ENCODE results near the gene MKNK1. TPM values are rescaled to one million over a fixed set of nuclear protein-coding genes. Genes with fewer than 3 reads are reported as not detected.

The MKNK1 gene
- total RNA-seq, 2 donors from 2014 or later: 19.9 to 28.5 TPM

DNA sequence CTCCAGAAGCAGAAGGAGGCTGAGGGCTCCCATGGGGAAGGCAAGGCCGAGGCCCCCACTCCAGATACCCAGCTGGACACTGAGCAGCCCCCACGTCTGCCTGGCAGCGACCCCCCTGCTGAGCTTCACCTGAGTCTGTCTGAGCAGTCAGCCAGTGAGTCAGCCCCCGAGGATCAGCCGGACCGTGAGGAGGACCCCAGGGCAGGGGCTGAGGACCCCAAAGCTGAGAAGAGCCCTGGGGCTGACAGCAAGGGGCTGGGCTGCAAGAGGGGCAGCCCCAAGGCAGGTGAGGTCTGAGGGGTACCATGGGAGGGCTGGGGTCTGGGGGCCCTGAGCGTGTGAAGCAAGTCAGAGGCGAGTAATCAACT lies 93.1 kb downstream of the MKNK1 start:
- H3K36me3 Mint-ChIP-seq (ENCODE audit: low read depth): no peaks in the 10 kb centered on the region
- H3K4me1 Mint-ChIP-seq: peaks cover 36% of the 10 kb centered on the region

DNA sequence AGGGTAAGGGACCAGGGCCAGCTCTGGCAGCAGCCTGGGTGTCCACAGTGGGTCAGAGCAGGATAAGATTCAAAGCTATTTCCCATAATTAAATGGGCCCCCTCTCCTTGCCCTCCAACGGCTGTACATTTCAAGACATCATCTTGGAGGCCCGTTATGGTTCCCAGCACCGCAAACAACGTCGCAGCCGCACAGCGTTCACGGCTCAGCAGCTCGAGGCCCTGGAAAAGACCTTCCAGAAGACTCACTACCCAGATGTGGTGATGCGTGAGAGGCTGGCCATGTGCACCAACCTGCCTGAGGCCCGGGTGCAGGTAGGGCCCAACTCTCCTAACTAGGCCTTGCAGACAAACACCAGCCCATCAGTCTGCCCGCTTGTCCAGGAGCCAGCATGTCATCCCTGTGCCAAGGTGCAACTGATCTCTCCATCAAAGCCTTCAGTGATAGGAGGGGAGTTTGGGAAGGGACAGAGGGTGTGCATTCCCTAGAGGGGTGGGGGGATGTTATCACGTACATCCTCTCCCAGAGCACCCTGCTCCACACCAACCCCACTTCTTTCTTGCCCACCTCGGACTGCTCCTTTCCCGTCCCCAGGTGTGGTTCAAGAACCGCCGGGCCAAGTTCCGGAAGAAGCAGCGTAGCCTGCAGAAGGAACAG lies 93.6 kb downstream of the MKNK1 start:
- H3K9ac ChIP-seq (ENCODE audit: extremely low read depth, low read length, poor library complexity, severe bottlenecking): no peak overlapping the region
- H3K4me3 Mint-ChIP-seq: no peak overlapping the region

More for the DNA sequence above, 93.1 kb downstream of the MKNK1 start:
- Mint-ChIP-seq H3K27ac (no peak overlapping the region), H3K27me3 (ENCODE audit: insufficient read depth) (peaks cover 73% of the 10 kb centered on the region), H3K4me3 (no peak overlapping the region), H3K9me3 (no peaks in the 10 kb centered on the region)
- H3K4me1 ChIP-seq (ENCODE audit: control insufficient read depth, insufficient read depth, low read length): peaks cover 2% of the 10 kb centered on the region
- H3K9ac ChIP-seq (ENCODE audit: extremely low read depth, low read length, poor library complexity, severe bottlenecking): no peak overlapping the region
- TF ChIP-seq, protein P1, sequence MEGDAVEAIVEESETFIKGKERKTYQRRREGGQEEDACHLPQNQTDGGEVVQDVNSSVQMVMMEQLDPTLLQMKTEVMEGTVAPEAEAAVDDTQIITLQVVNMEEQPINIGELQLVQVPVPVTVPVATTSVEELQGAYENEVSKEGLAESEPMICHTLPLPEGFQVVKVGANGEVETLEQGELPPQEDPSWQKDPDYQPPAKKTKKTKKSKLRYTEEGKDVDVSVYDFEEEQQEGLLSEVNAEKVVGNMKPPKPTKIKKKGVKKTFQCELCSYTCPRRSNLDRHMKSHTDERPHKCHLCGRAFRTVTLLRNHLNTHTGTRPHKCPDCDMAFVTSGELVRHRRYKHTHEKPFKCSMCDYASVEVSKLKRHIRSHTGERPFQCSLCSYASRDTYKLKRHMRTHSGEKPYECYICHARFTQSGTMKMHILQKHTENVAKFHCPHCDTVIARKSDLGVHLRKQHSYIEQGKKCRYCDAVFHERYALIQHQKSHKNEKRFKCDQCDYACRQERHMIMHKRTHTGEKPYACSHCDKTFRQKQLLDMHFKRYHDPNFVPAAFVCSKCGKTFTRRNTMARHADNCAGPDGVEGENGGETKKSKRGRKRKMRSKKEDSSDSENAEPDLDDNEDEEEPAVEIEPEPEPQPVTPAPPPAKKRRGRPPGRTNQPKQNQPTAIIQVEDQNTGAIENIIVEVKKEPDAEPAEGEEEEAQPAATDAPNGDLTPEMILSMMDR (conservative IDR thresholded peaks at IDR 0.05): no peak
- peaks cover 23% of the 10 kb centered on the region for H3K27me3 ChIP-seq (ENCODE audit: control insufficient read depth, insufficient read depth, low read length, poor library complexity, severe bottlenecking)
- H3K9me3 ChIP-seq (ENCODE audit: control insufficient read depth, low read length): no peaks in the 10 kb centered on the region
- H3K36me3 ChIP-seq (ENCODE audit: control insufficient read depth, insufficient read depth, low read length): no peaks in the 10 kb centered on the region
- 77 to 78% methylated on average over 6 to 8 of the region's 8 CpGs for WGBS, 2 experiments (ENCODE audit: insufficient coverage in 1 of 2, insufficient read length in 1 of 2)
- no peak overlapping the region for H3K27ac ChIP-seq (ENCODE audit: low read depth, low read length)
- H3K4me3 ChIP-seq (ENCODE audit: low read length): no peak overlapping the region
- DNase-seq: peak; percentile 40

DNA sequence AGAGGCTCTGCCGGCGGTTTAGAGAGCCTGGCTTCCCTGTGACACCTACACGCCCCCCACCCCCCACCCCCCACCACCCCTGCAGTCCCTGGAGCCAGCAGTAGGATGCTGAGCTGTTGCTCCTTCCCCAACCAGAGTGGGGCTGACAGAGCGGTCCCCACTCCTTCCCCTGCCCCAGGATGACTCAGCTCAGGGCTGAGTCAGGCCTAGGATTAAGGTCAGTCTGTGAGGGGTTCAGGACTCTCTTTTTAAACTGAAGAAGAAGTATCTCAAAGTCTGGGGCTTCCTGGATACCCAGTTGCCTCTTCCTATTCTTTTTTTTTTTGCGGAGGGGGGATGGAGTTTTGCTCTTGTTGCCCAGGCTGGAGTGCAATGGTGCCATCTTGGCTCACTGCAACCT lies 95.3 kb downstream of the MKNK1 start:
- H3K27me3 ChIP-seq (ENCODE audit: control insufficient read depth, insufficient read depth, low read length, poor library complexity, severe bottlenecking): peaks cover 16% of the 10 kb centered on the region
- no peaks in the 10 kb centered on the region for H3K36me3 Mint-ChIP-seq (ENCODE audit: low read depth)
- H3K36me3 ChIP-seq (ENCODE audit: control insufficient read depth, insufficient read depth, low read length): no peaks in the 10 kb centered on the region
- no peak overlapping the region for H3K27ac ChIP-seq (ENCODE audit: low read depth, low read length)
- H3K9ac ChIP-seq (ENCODE audit: extremely low read depth, low read length, poor library complexity, severe bottlenecking): no peak overlapping the region
- WGBS, 2 experiments (ENCODE audit: insufficient coverage in 1 of 2, insufficient read length in 1 of 2): 78% methylated on average over 5 of the region's 5 CpGs; no CpG with 5 or more reads in 1 of the 2 experiments
- no peaks in the 10 kb centered on the region for H3K9me3 Mint-ChIP-seq
- H3K4me1 Mint-ChIP-seq: peaks cover 31% of the 10 kb centered on the region
- H3K27me3 Mint-ChIP-seq (ENCODE audit: insufficient read depth): peaks cover 57% of the 10 kb centered on the region
- DNase-seq: peak; percentile 49
- no peak overlapping the region for H3K4me3 Mint-ChIP-seq
- TF ChIP-seq, protein P1 (conservative IDR thresholded peaks at IDR 0.05): no peak
- H3K9me3 ChIP-seq (ENCODE audit: control insufficient read depth, low read length): no peaks in the 10 kb centered on the region
- H3K4me3 ChIP-seq (ENCODE audit: low read length): no peak overlapping the region
- H3K27ac Mint-ChIP-seq: no peak overlapping the region
- no peaks in the 10 kb centered on the region for H3K4me1 ChIP-seq (ENCODE audit: control insufficient read depth, insufficient read depth, low read length)

More for the DNA sequence above, 93.6 kb downstream of the MKNK1 start:
- no peaks in the 10 kb centered on the region for H3K36me3 ChIP-seq (ENCODE audit: control insufficient read depth, insufficient read depth, low read length)
- Mint-ChIP-seq H3K27me3 (ENCODE audit: insufficient read depth) (peaks cover 68% of the 10 kb centered on the region), H3K9me3 (no peaks in the 10 kb centered on the region), H3K27ac (no peak overlapping the region), H3K4me1 (peaks cover 31% of the 10 kb centered on the region), H3K36me3 (ENCODE audit: low read depth) (no peaks in the 10 kb centered on the region)
- 95 to 99% methylated on average over 16 to 18 of the region's 19 CpGs for WGBS, 2 experiments (ENCODE audit: insufficient coverage in 1 of 2, insufficient read length in 1 of 2)
- no peaks in the 10 kb centered on the region for H3K9me3 ChIP-seq (ENCODE audit: control insufficient read depth, low read length)
- peak; percentile 29 for DNase-seq
- H3K27ac ChIP-seq (ENCODE audit: low read depth, low read length): no peak overlapping the region
- no peak overlapping the region for H3K4me3 ChIP-seq (ENCODE audit: low read length)
- TF ChIP-seq, protein P1 (conservative IDR thresholded peaks at IDR 0.05): no peak
- peaks cover 23% of the 10 kb centered on the region for H3K27me3 ChIP-seq (ENCODE audit: control insufficient read depth, insufficient read depth, low read length, poor library complexity, severe bottlenecking)
- no peaks in the 10 kb centered on the region for H3K4me1 ChIP-seq (ENCODE audit: control insufficient read depth, insufficient read depth, low read length)

Other genes starting within 250 kb of the MKNK1 start
- gene FAAH, start 210.0 kb downstream of the MKNK1 start, total RNA-seq: 10 to 100 TPM; 27.1 to 56.6 TPM
- gene DMBX1, start 114.4 kb downstream of the MKNK1 start, total RNA-seq: 10 to 100 TPM in 1 of 2 donors, 1 to 10 TPM in 1; 5.7 to 16.6 TPM
- not detected for gene KNCN, start 52.6 kb downstream of the MKNK1 start, total RNA-seq
- gene MOB3C, start 12.5 kb upstream of the MKNK1 start, total RNA-seq: 1 to 10 TPM; 1.7 to 2.3 TPM
- gene ATPAF1, start 64.1 kb upstream of the MKNK1 start, total RNA-seq: 10 to 100 TPM; 56.1 to 84.2 TPM
- gene TEX38, start 67.6 kb upstream of the MKNK1 start, total RNA-seq: under 1 TPM in 1 of 2 donors, not detected in 1; 0.55 TPM
- 10 to 100 TPM; 82.7 to 83.4 TPM for gene EFCAB14, start 114.8 kb upstream of the MKNK1 start, total RNA-seq
- gene CYP4B1, start 194.8 kb upstream of the MKNK1 start, total RNA-seq: 1 to 10 TPM in 1 of 2 donors, under 1 TPM in 1; 0.92 to 2.0 TPM